ENCODE measurements around the gene ZNF839.

The ZNF839 gene

GRCh38 chr14:102303664-102304063 lies 15.9 kb upstream of the ZNF839 start:
- H3K4me3 ChIP-seq = no peak overlapping the region
- H3K9ac ChIP-seq = no peak overlapping the region
- peaks cover 0 to 2% (median under 1%) of the 10 kb centered on the region in 11 experiments; a peak in 5 of 22 replicates for H3K9me3 ChIP-seq (replicated peaks in 1 of 11)
- no peak overlapping the region for H3K4me2 ChIP-seq
- peaks cover 0 to 10% (median 6%) of the 10 kb centered on the region in 10 experiments; a peak in 11 of 20 replicates for H3K4me1 ChIP-seq
- no peaks in the 10 kb centered on the region for H4K20me1 ChIP-seq
- H3K27ac ChIP-seq = no peak overlapping the region
- no peaks in the 10 kb centered on the region for H3K27me3 ChIP-seq
- H3K36me3 ChIP-seq = no peaks in the 10 kb centered on the region
- TF ChIP-seq Cebpa-rat (IDR thresholded peaks at IDR 0.05) = no peak

- H3K36me3 ChIP-seq = no peaks in the 10 kb centered on the region
- H3K27me3 ChIP-seq = no peaks in the 10 kb centered on the region
- H3K4me2 ChIP-seq = peak within 1 kb of the TSS; percentile 79 to 97 (median 91)
- H4K20me1 ChIP-seq = no peaks in the 10 kb centered on the region
- peaks cover 0 to 10% (median 6%) of the 10 kb centered on the region in 10 experiments; a peak in 11 of 20 replicates for H3K4me1 ChIP-seq
- H3K4me3 ChIP-seq = peak within 1 kb of the TSS; percentile 54 to 81 (median 69)
- no peak for TF ChIP-seq Cebpa-rat (IDR thresholded peaks at IDR 0.05)
- H3K27ac ChIP-seq = peak within 1 kb of the TSS in 7 of 11 experiments; percentile 46 to 91 (median 70); a peak in 9 of 22 replicates
- H3K9me3 ChIP-seq (replicated peaks in 1 of 11) = no peaks in the 10 kb centered on the region
- H3K9ac ChIP-seq = peak within 1 kb of the TSS; percentile 48 to 84 (median 75)
Measured at GRCh38 chr14:102304611-102305506, 14.7 kb upstream of the ZNF839 start, which contains the start of gene MOK. Gene MOK (minus strand): TSS chr14:102305164. CDS start chr14:102304968, 196 bp downstream.

- H3K36me3 ChIP-seq = no peaks in the 10 kb centered on the region
- H4K20me1 ChIP-seq = no peaks in the 10 kb centered on the region
- no peak for TF ChIP-seq Cebpa-rat (IDR thresholded peaks at IDR 0.05)
- peak overlapping the region in 5 of 11 experiments; percentile 8 to 34 (median 19); a peak in 5 of 22 replicates for H3K27ac ChIP-seq
- no peaks in the 10 kb centered on the region for H3K27me3 ChIP-seq
- no peaks in the 10 kb centered on the region for H3K9me3 ChIP-seq (replicated peaks in 1 of 11)
- peak overlapping the region; percentile 52 to 77 (median 65) for H3K4me3 ChIP-seq
- peak overlapping the region; percentile 12 to 74 (median 65); a peak in 19 of 22 replicates for H3K9ac ChIP-seq
- peak overlapping the region; percentile 63 to 88 (median 80) for H3K4me2 ChIP-seq
- peaks cover 35 to 51% (median 46%) of the 10 kb centered on the region in 10 experiments for H3K4me1 ChIP-seq
Measured at GRCh38 chr14:102314242-102315011, 5.1 kb upstream of the ZNF839 start.

- Histone ChIP-seq H3K4me3 (peak overlapping the region in 7 of 10 experiments; percentile 52 to 77 (median 65); a peak in 11 of 20 replicates), H3K9ac (peak overlapping the region in 3 of 11 experiments; percentile 34 to 72 (median 70); a peak in 4 of 22 replicates), H3K4me2 (peak overlapping the region; percentile 63 to 88 (median 80); a peak in 21 of 22 replicates), H4K20me1 (no peaks in the 10 kb centered on the region), H3K4me1 (peaks cover 35 to 51% (median 46%) of the 10 kb centered on the region in 10 experiments), H3K36me3 (no peaks in the 10 kb centered on the region), H3K27me3 (no peaks in the 10 kb centered on the region), H3K9me3 (replicated peaks in 1 of 11) (no peaks in the 10 kb centered on the region), H3K27ac (no peak overlapping the region)
- TF ChIP-seq Cebpa-rat (IDR thresholded peaks at IDR 0.05) = no peak
Measured at GRCh38 chr14:102315121-102315520, 4.4 kb upstream of the ZNF839 start.

- H3K9ac ChIP-seq = peak overlapping the region in 10 of 11 experiments; percentile 37 to 78 (median 68); a peak in 20 of 22 replicates
- H4K20me1 ChIP-seq = no peaks in the 10 kb centered on the region
- no peaks in the 10 kb centered on the region for H3K9me3 ChIP-seq (replicated peaks in 1 of 11)
- peak overlapping the region in 9 of 11 experiments; percentile 27 to 63 (median 52); a peak in 15 of 22 replicates for H3K27ac ChIP-seq
- no peak for TF ChIP-seq Cebpa-rat (IDR thresholded peaks at IDR 0.05)
- peaks cover 0 to 4% (median 0%) of the 10 kb centered on the region in 11 experiments; a peak in 2 of 22 replicates for H3K36me3 ChIP-seq
- peaks cover 46 to 63% (median 57%) of the 10 kb centered on the region in 10 experiments for H3K4me1 ChIP-seq
- no peaks in the 10 kb centered on the region for H3K27me3 ChIP-seq
- H3K4me3 ChIP-seq = peak overlapping the region; percentile 50 to 79 (median 64)
- H3K4me2 ChIP-seq = peak overlapping the region; percentile 67 to 96 (median 87)
Measured at GRCh38 chr14:102316338-102316742, 3.2 kb upstream of the ZNF839 start.

- Histone ChIP-seq H3K9me3 (replicated peaks in 1 of 11) (no peaks in the 10 kb centered on the region), H3K36me3 (peaks cover 0 to 10% (median 0%) of the 10 kb centered on the region in 11 experiments; a peak in 5 of 22 replicates), H3K9ac (peak overlapping the region; percentile 57 to 79 (median 72)), H3K4me3 (peak overlapping the region; percentile 50 to 79 (median 64)), H3K27me3 (no peaks in the 10 kb centered on the region), H3K4me2 (peak overlapping the region; percentile 82 to 96 (median 92)), H4K20me1 (no peaks in the 10 kb centered on the region; a peak in 1 of 22 replicates), H3K27ac (peak overlapping the region; percentile 22 to 73 (median 58); a peak in 19 of 22 replicates), H3K4me1 (peaks cover 47 to 64% (median 57%) of the 10 kb centered on the region in 10 experiments)
- TF ChIP-seq Cebpa-rat (IDR thresholded peaks at IDR 0.05) = no peak
Measured at GRCh38 chr14:102316743-102317563, 2.6 kb upstream of the ZNF839 start.

- Histone ChIP-seq H3K9ac (peak overlapping the region; percentile 57 to 79 (median 72)), H3K9me3 (replicated peaks in 1 of 11) (no peaks in the 10 kb centered on the region), H3K4me2 (peak overlapping the region; percentile 80 to 96 (median 87)), H3K4me1 (peaks cover 47 to 69% (median 59%) of the 10 kb centered on the region in 10 experiments), H4K20me1 (no peaks in the 10 kb centered on the region; a peak in 1 of 22 replicates), H3K27me3 (no peaks in the 10 kb centered on the region), H3K27ac (peak overlapping the region in 10 of 11 experiments; percentile 36 to 73 (median 59); a peak in 14 of 22 replicates), H3K4me3 (peak overlapping the region; percentile 50 to 79 (median 64)), H3K36me3 (peaks cover 0 to 16% (median 5%) of the 10 kb centered on the region in 11 experiments; a peak in 6 of 22 replicates)
- TF ChIP-seq Cebpa-rat (IDR thresholded peaks at IDR 0.05) = no peak
Measured at GRCh38 chr14:102317564-102318248, 1.8 kb upstream of the ZNF839 start.

Measured in BLaER1 treated with 17β-estradiol and CSF1 and Interleukin-3, amounts not matched to agents 10 nM and 100 nM (cell line).